ENCODE data around the gene SLC4A5. TPM values are rescaled to one million over a fixed set of nuclear protein-coding genes. Genes with fewer than 3 reads are reported as not detected.

The SLC4A5 gene
- total RNA-seq, 1 donor from 2014 or later, result 4.2 TPM

DNA sequence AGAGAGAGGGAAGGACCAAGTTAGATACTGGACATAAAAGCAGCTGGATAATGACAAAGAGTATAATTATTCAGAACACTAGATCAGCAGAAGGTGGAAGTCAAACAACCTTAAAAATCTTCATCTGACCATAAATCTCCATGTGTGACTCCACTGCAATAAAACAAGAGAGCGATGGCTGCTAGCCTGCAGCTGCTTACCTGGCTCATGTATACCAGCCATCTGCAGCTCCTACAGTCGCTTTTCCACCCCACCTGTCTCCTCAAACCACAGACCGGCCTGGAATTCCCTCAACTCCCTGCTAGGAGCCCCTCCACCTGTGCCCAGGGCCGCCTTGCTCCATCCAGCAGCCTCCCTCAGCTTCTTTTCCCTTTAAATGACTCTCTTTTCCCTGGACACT lies 64.5 kb downstream of the SLC4A5 start:
- TF ChIP-seq, protein P1, sequence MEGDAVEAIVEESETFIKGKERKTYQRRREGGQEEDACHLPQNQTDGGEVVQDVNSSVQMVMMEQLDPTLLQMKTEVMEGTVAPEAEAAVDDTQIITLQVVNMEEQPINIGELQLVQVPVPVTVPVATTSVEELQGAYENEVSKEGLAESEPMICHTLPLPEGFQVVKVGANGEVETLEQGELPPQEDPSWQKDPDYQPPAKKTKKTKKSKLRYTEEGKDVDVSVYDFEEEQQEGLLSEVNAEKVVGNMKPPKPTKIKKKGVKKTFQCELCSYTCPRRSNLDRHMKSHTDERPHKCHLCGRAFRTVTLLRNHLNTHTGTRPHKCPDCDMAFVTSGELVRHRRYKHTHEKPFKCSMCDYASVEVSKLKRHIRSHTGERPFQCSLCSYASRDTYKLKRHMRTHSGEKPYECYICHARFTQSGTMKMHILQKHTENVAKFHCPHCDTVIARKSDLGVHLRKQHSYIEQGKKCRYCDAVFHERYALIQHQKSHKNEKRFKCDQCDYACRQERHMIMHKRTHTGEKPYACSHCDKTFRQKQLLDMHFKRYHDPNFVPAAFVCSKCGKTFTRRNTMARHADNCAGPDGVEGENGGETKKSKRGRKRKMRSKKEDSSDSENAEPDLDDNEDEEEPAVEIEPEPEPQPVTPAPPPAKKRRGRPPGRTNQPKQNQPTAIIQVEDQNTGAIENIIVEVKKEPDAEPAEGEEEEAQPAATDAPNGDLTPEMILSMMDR (IDR thresholded peaks at IDR 0.05; ENCODE audit: unreplicated experiment), result no peak
- Mint-ChIP-seq H3K4me1 (ENCODE audit: unreplicated experiment) (peaks cover 8% of the 10 kb centered on the region), H3K9me3 (ENCODE audit: unreplicated experiment) (no peaks in the 10 kb centered on the region), H3K27me3 (ENCODE audit: unreplicated experiment) (peaks cover 1% of the 10 kb centered on the region), H3K36me3 (ENCODE audit: low read depth, unreplicated experiment) (no peaks in the 10 kb centered on the region), H3K4me3 (ENCODE audit: unreplicated experiment) (no peak overlapping the region), H3K27ac (ENCODE audit: unreplicated experiment) (no peak overlapping the region)
- DNase-seq (ENCODE audit: low spot score), result no peak

DNA sequence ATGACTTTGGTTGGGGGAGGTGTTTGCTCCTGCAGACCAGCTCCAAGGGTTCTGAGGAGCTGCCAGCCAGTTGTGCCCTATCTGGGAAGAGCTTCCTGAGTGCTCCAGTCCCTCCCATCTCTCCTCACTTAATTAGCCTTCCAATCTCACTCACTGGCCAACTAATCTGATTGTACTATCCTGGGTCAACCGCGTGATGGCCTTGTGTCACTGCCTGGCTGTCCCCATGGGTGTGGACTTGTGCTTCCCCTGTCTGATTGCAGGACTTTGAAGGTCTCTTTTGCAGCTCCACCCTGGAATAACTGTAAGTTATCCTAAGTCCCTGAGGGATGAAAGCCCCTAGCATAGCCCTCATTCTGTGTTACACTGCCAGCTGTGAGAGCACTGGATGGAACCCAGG lies 65.0 kb downstream of the SLC4A5 start:
- no peak for DNase-seq (ENCODE audit: low spot score)

DNA sequence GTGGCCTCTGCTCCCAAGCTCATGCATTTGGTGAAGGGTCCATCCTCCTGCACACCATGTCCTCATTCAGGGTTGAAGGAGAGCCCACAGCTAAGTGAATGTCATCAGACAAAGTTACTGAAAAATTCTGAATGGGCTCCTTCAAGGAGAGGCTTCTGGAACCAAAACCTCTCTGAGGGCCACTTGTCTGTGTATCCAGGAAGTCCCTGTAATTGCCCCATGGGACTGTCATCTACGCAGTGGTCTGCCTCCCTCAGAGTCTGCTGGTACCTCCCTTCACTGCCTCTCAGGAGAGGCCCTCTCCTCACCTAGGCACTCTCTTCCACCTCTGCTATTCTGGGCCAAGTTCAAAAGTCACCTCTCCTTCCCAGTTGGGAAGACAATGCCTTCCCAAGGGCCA lies 68.0 kb downstream of the SLC4A5 start:
- Mint-ChIP-seq H3K36me3 (ENCODE audit: low read depth, unreplicated experiment) (no peaks in the 10 kb centered on the region), H3K27me3 (ENCODE audit: unreplicated experiment) (peaks cover 1% of the 10 kb centered on the region), H3K4me3 (ENCODE audit: unreplicated experiment) (no peak overlapping the region), H3K4me1 (ENCODE audit: unreplicated experiment) (peaks cover 6% of the 10 kb centered on the region), H3K27ac (ENCODE audit: unreplicated experiment) (no peak overlapping the region), H3K9me3 (ENCODE audit: unreplicated experiment) (no peaks in the 10 kb centered on the region)
- TF ChIP-seq, protein P1 (IDR thresholded peaks at IDR 0.05; ENCODE audit: unreplicated experiment), result no peak
- DNase-seq (ENCODE audit: low spot score), result no peak

More for the DNA sequence above, 65.0 kb downstream of the SLC4A5 start:
- no peak overlapping the region for H3K27ac Mint-ChIP-seq (ENCODE audit: unreplicated experiment)
- H3K4me3 Mint-ChIP-seq (ENCODE audit: unreplicated experiment), result no peak overlapping the region
- peaks cover 8% of the 10 kb centered on the region for H3K4me1 Mint-ChIP-seq (ENCODE audit: unreplicated experiment)
- no peaks in the 10 kb centered on the region for H3K9me3 Mint-ChIP-seq (ENCODE audit: unreplicated experiment)
- TF ChIP-seq, protein P1 (IDR thresholded peaks at IDR 0.05; ENCODE audit: unreplicated experiment), result no peak
- H3K36me3 Mint-ChIP-seq (ENCODE audit: low read depth, unreplicated experiment), result no peaks in the 10 kb centered on the region
- peaks cover 1% of the 10 kb centered on the region for H3K27me3 Mint-ChIP-seq (ENCODE audit: unreplicated experiment)

DNA sequence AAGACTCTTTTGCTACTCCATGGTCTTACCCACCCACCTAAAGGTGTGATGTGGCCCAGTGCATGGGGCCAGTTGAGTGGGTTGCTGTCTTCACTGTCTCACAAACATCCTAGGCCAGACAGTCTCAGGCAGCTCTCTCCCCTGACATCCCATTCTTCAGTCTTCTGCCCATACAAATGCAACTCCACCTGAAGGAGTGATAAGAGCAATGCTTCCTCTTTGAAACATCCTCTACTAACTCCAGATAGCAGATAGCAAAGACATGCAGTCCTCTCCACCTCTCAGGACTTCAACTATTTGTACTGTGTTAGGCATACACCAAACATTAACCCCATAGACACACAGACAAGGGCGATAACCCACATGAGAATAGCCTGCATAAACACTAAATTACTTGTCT lies 73.5 kb downstream of the SLC4A5 start:
- DNase-seq (ENCODE audit: low spot score), result no peak
- no peaks in the 10 kb centered on the region for H3K27me3 Mint-ChIP-seq (ENCODE audit: unreplicated experiment)
- TF ChIP-seq, protein P1 (IDR thresholded peaks at IDR 0.05; ENCODE audit: unreplicated experiment), result no peak
- H3K4me1 Mint-ChIP-seq (ENCODE audit: unreplicated experiment), result no peaks in the 10 kb centered on the region
- H3K4me3 Mint-ChIP-seq (ENCODE audit: unreplicated experiment), result no peak overlapping the region
- H3K27ac Mint-ChIP-seq (ENCODE audit: unreplicated experiment), result no peak overlapping the region
- no peaks in the 10 kb centered on the region for H3K9me3 Mint-ChIP-seq (ENCODE audit: unreplicated experiment)
- H3K36me3 Mint-ChIP-seq (ENCODE audit: low read depth, unreplicated experiment), result no peaks in the 10 kb centered on the region

DNA sequence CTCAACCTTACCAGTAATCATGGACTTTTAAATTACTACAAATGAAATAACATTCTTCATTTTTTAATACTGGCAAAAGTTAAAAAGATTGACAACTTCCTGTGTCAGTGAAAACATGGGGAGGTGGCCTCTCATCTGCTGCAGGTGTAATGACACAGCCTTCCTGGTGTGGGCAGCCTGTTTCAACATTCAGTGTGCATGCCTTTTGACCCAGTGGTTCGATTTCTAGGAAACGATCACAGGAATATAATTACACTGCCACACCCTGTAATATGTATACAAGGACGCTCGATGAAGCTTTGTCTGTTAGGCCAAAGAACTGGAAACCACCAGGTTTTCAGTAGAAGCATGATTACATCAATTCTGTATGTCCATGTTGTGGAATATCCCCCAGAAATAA lies 76.1 kb downstream of the SLC4A5 start:
- no peaks in the 10 kb centered on the region for H3K27me3 Mint-ChIP-seq (ENCODE audit: unreplicated experiment)
- no peak for DNase-seq (ENCODE audit: low spot score)
- H3K36me3 Mint-ChIP-seq (ENCODE audit: low read depth, unreplicated experiment), result no peaks in the 10 kb centered on the region
- H3K27ac Mint-ChIP-seq (ENCODE audit: unreplicated experiment), result no peak overlapping the region
- no peak overlapping the region for H3K4me3 Mint-ChIP-seq (ENCODE audit: unreplicated experiment)
- H3K4me1 Mint-ChIP-seq (ENCODE audit: unreplicated experiment), result no peaks in the 10 kb centered on the region
- no peaks in the 10 kb centered on the region for H3K9me3 Mint-ChIP-seq (ENCODE audit: unreplicated experiment)
- TF ChIP-seq, protein P1 (IDR thresholded peaks at IDR 0.05; ENCODE audit: unreplicated experiment), result no peak
